ENCODE measurements around the gene CNOT9. TPM values are rescaled to one million over a fixed set of nuclear protein-coding genes. Genes with fewer than 3 reads are reported as not detected.
A peak's percentile ranks its signal among the peaks of the same experiment; 100 is the strongest.

CNOT9 gene
- total RNA-seq, 1 experiment from 2014 or later: 54.0 TPM

GRCh38 chr2:218557941-218558340 is 10.7 kb upstream of the CNOT9 start:
- peaks cover 34% of the 10 kb centered on the region for H3K36me3 Mint-ChIP-seq (ENCODE audit: insufficient read depth, unreplicated experiment)
- H3K9me3 Mint-ChIP-seq (ENCODE audit: low read depth, unreplicated experiment): no peaks in the 10 kb centered on the region
- intact Hi-C loops (cut with micrococcal nuclease; ENCODE audit: unreplicated experiment): no loop called here
- no peak for DNase-seq
- no TSS peak for BruUV-seq (replicated peaks)
- H3K27ac Mint-ChIP-seq (ENCODE audit: unreplicated experiment): no peak overlapping the region
- H3K4me3 Mint-ChIP-seq (ENCODE audit: low read depth, unreplicated experiment): no peak overlapping the region
- H3K27me3 Mint-ChIP-seq (ENCODE audit: unreplicated experiment): no peaks in the 10 kb centered on the region
- no peak for TF ChIP-seq CTCF (IDR thresholded peaks at IDR 0.05; ENCODE audit: unreplicated experiment)
- CTCF ChIA-PET: no interaction called here
- no peaks in the 10 kb centered on the region for H3K4me1 Mint-ChIP-seq (ENCODE audit: low read depth, unreplicated experiment)

- no peaks in the 10 kb centered on the region for H3K27me3 Mint-ChIP-seq (ENCODE audit: unreplicated experiment)
- no peaks in the 10 kb centered on the region for H3K4me1 Mint-ChIP-seq (ENCODE audit: low read depth, unreplicated experiment)
- DNase-seq: no peak
- CTCF ChIA-PET: no interaction called here
- TF ChIP-seq CTCF (IDR thresholded peaks at IDR 0.05; ENCODE audit: unreplicated experiment): no peak
- H3K4me3 Mint-ChIP-seq (ENCODE audit: low read depth, unreplicated experiment): no peak overlapping the region
- no TSS peak for BruUV-seq (replicated peaks)
- intact Hi-C loops (cut with micrococcal nuclease; ENCODE audit: unreplicated experiment): no loop called here
- no peaks in the 10 kb centered on the region for H3K9me3 Mint-ChIP-seq (ENCODE audit: low read depth, unreplicated experiment)
- no peak overlapping the region for H3K27ac Mint-ChIP-seq (ENCODE audit: unreplicated experiment)
- H3K36me3 Mint-ChIP-seq (ENCODE audit: insufficient read depth, unreplicated experiment): peaks cover 37% of the 10 kb centered on the region
Observed at GRCh38 chr2:218558986-218559385, 9.7 kb upstream of the CNOT9 start.

- no peak overlapping the region for H3K27ac Mint-ChIP-seq (ENCODE audit: unreplicated experiment)
- peaks cover 18% of the 10 kb centered on the region for H3K4me1 Mint-ChIP-seq (ENCODE audit: low read depth, unreplicated experiment)
- H3K4me3 Mint-ChIP-seq (ENCODE audit: low read depth, unreplicated experiment): no peak overlapping the region
- no TSS peak for BruUV-seq (replicated peaks)
- intact Hi-C loops (cut with micrococcal nuclease; ENCODE audit: unreplicated experiment): no loop called here
- H3K9me3 Mint-ChIP-seq (ENCODE audit: low read depth, unreplicated experiment): no peaks in the 10 kb centered on the region
- H3K27me3 Mint-ChIP-seq (ENCODE audit: unreplicated experiment): no peaks in the 10 kb centered on the region
- TF ChIP-seq CTCF (IDR thresholded peaks at IDR 0.05; ENCODE audit: unreplicated experiment): no peak
- CTCF ChIA-PET: interaction anchor here (0.6 kb wide), 1 partner anchor 35 kb away, joined by 3 read pairs; no protein-coding TSS in a partner anchor
- no peak for DNase-seq
- H3K36me3 Mint-ChIP-seq (ENCODE audit: insufficient read depth, unreplicated experiment): peaks cover 56% of the 10 kb centered on the region
Observed at GRCh38 chr2:218564056-218564455, 4.6 kb upstream of the CNOT9 start.

GRCh38 chr2:218566296-218566695 is 2.3 kb upstream of the CNOT9 start:
- CTCF ChIA-PET: no interaction called here
- Mint-ChIP-seq H3K9me3 (ENCODE audit: low read depth, unreplicated experiment) (no peaks in the 10 kb centered on the region), H3K4me3 (ENCODE audit: low read depth, unreplicated experiment) (peak overlapping the region; percentile 77), H3K4me1 (ENCODE audit: low read depth, unreplicated experiment) (peaks cover 29% of the 10 kb centered on the region), H3K36me3 (ENCODE audit: insufficient read depth, unreplicated experiment) (peaks cover 57% of the 10 kb centered on the region), H3K27ac (ENCODE audit: unreplicated experiment) (no peak overlapping the region), H3K27me3 (ENCODE audit: unreplicated experiment) (no peaks in the 10 kb centered on the region)
- BruUV-seq (replicated peaks): no TSS peak
- intact Hi-C loops (cut with micrococcal nuclease; ENCODE audit: unreplicated experiment): no loop called here
- DNase-seq: no peak
- TF ChIP-seq CTCF (IDR thresholded peaks at IDR 0.05; ENCODE audit: unreplicated experiment): no peak
